SHP77 treated with DMSO at 0.1 percent for 48 hours (cell line): ENCODE results near the gene ARHGAP27.

Experiments
- DNase-seq: peaks from one replicate; lab custom pipeline; 2025; lab: John Stamatoyannopoulos, UW

Gene ARHGAP27

GRCh38 chr17:45385331-45385997, 47.2 kb downstream of the ARHGAP27 start:
- DNase-seq = peak; percentile 37

- DNase-seq = no peak
Measured at GRCh38 chr17:45384789-45385262, 47.8 kb downstream of the ARHGAP27 start.

GRCh38 chr17:45384047-45384788, 48.5 kb downstream of the ARHGAP27 start:
- no peak for DNase-seq

GRCh38 chr17:45383003-45383402, 49.7 kb downstream of the ARHGAP27 start:
- DNase-seq = no peak

- DNase-seq = no peak
Measured at GRCh38 chr17:45382226-45382625, 50.4 kb downstream of the ARHGAP27 start.

GRCh38 chr17:45380991-45381390, 51.7 kb downstream of the ARHGAP27 start:
- DNase-seq = no peak

- DNase-seq = no peak
Measured at GRCh38 chr17:45380046-45380765, 52.5 kb downstream of the ARHGAP27 start.

GRCh38 chr17:45377401-45377800, 55.3 kb downstream of the ARHGAP27 start:
- DNase-seq = no peak

GRCh38 chr17:45376171-45377005, 56.3 kb downstream of the ARHGAP27 start:
- DNase-seq = no peak

- no peak for DNase-seq
Measured at GRCh38 chr17:45374501-45374900, 58.2 kb downstream of the ARHGAP27 start.

GRCh38 chr17:45372325-45372869, 60.3 kb downstream of the ARHGAP27 start:
- DNase-seq = no peak

- DNase-seq = no peak
Measured at GRCh38 chr17:45371414-45372324, 61.0 kb downstream of the ARHGAP27 start.

- no peak for DNase-seq
Measured at GRCh38 chr17:45370949-45371413, 61.7 kb downstream of the ARHGAP27 start.

GRCh38 chr17:45369421-45369820, 63.2 kb downstream of the ARHGAP27 start:
- no peak for DNase-seq

- DNase-seq = no peak
Measured at GRCh38 chr17:45368651-45369050, 64.0 kb downstream of the ARHGAP27 start.

GRCh38 chr17:45367216-45367615, 65.5 kb downstream of the ARHGAP27 start:
- no peak for DNase-seq

- DNase-seq = no peak
Measured at GRCh38 chr17:45366691-45367090, 66.0 kb downstream of the ARHGAP27 start.

- no peak for DNase-seq
Measured at GRCh38 chr17:45366049-45366448, 66.6 kb downstream of the ARHGAP27 start.

- no peak for DNase-seq
Measured at GRCh38 chr17:45364531-45365390, 67.9 kb downstream of the ARHGAP27 start.
